IPS-18a (cell line): ENCODE measurements around the gene CLN6.
A peak's percentile ranks its signal among the peaks of the same experiment; 100 is the strongest.
"Not testable (repeated sequence)": the region's sequence is repeated elsewhere in the genome, so short reads cannot be mapped to it uniquely, and the experiment has no call there.

Experiments
- H3K27ac ChIP-seq: one replicate; pipeline ENCODE4 v1.5.1; 2013; ENCODE audit warnings: low read length
- H3K27me3 ChIP-seq: one replicate; pipeline ENCODE4 v1.6.1; 2013; ENCODE audit warnings: mild to moderate bottlenecking, low read length; ENCODE audit not compliant: control insufficient read depth, insufficient read depth
- H3K36me3 ChIP-seq: one replicate; pipeline ENCODE4 v1.6.1; 2013; ENCODE audit warnings: low read depth, low read length; ENCODE audit not compliant: control insufficient read depth
- H3K4me1 ChIP-seq: one replicate; pipeline ENCODE4 v1.6.1; 2013; ENCODE audit warnings: low read depth, low read length; ENCODE audit not compliant: control insufficient read depth
- H3K4me3 ChIP-seq: one replicate; pipeline ENCODE4 v1.5.1; 2013; ENCODE audit warnings: low read length
- H3K9ac ChIP-seq: one replicate; pipeline ENCODE4 v1.6.1; 2013; ENCODE audit warnings: mild to moderate bottlenecking, low read length, moderate library complexity
- H3K9me3 ChIP-seq: one replicate; pipeline ENCODE4 v1.6.1; 2013; ENCODE audit warnings: low read depth, low read length; ENCODE audit not compliant: control insufficient read depth

CLN6 gene

GRCh38 chr15:68249058-68249713 is 19.7 kb upstream of the CLN6 start:
- no peaks in the 10 kb centered on the region for H3K36me3 ChIP-seq
- no peak overlapping the region for H3K9ac ChIP-seq
- H3K9me3 ChIP-seq: no peaks in the 10 kb centered on the region
- H3K4me1 ChIP-seq: no peaks in the 10 kb centered on the region
- no peak overlapping the region for H3K27ac ChIP-seq
- H3K4me3 ChIP-seq: no peak overlapping the region
- H3K27me3 ChIP-seq: no peaks in the 10 kb centered on the region

- Histone ChIP-seq H3K27ac (no peak overlapping the region), H3K4me1 (no peaks in the 10 kb centered on the region), H3K9ac (no peak overlapping the region), H3K4me3 (no peak overlapping the region), H3K9me3 (no peaks in the 10 kb centered on the region), H3K27me3 (no peaks in the 10 kb centered on the region), H3K36me3 (no peaks in the 10 kb centered on the region)
These were observed 14.7 kb upstream of the CLN6 start for GRCh38 chr15:68244235-68244634.

- Histone ChIP-seq H3K4me1 (no peaks in the 10 kb centered on the region), H3K9ac (no peak overlapping the region), H3K27ac (no peak overlapping the region), H3K36me3 (no peaks in the 10 kb centered on the region), H3K4me3 (no peak overlapping the region), H3K27me3 (no peaks in the 10 kb centered on the region), H3K9me3 (no peaks in the 10 kb centered on the region)
These were observed 11.8 kb upstream of the CLN6 start for GRCh38 chr15:68241088-68241935.

- Histone ChIP-seq H3K4me3 (no peak overlapping the region), H3K27ac (no peak overlapping the region)
These were observed 9.5 kb upstream of the CLN6 start for GRCh38 chr15:68239025-68239424.

GRCh38 chr15:68235022-68235421 is 5.5 kb upstream of the CLN6 start:
- no peak overlapping the region for H3K27ac ChIP-seq
- no peak overlapping the region for H3K9ac ChIP-seq
- H3K9me3 ChIP-seq: no peaks in the 10 kb centered on the region
- no peak overlapping the region for H3K4me3 ChIP-seq
- no peaks in the 10 kb centered on the region for H3K36me3 ChIP-seq
- peaks cover 4% of the 10 kb centered on the region for H3K4me1 ChIP-seq
- H3K27me3 ChIP-seq: peaks cover 6% of the 10 kb centered on the region

More at GRCh38 chr15:68239025-68239424, 9.5 kb upstream of the CLN6 start:
- no peaks in the 10 kb centered on the region for H3K9me3 ChIP-seq
- H3K4me1 ChIP-seq: no peaks in the 10 kb centered on the region
- H3K36me3 ChIP-seq: no peaks in the 10 kb centered on the region
- no peaks in the 10 kb centered on the region for H3K27me3 ChIP-seq
- H3K9ac ChIP-seq: no peak overlapping the region

GRCh38 chr15:68234520-68234919 is 5.0 kb upstream of the CLN6 start:
- not testable (repeated sequence) for H3K27ac ChIP-seq

DNA sequence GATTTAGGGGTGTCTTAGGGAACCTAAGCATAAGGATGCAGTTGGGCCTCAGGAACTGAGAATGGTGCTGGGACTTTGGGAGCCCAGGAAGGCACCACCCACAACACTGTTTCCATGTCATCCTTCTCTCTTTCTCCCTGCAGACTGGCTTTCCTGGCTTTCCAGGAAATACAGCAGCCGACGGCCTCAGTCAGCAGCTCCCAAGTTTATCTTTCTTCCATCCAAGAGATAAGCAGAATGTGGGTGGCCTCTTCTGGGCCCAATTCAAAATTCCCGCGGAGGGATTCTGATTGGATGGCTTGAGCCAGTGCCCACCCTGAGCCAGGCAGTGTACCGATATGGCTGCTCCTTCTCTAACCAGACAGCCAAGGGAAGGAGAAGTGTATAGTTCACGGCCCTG is 4.5 kb upstream of the CLN6 start:
- Histone ChIP-seq H3K4me3 (no peak overlapping the region), H3K27ac (no peak overlapping the region), H3K9me3 (no peaks in the 10 kb centered on the region), H3K27me3 (peaks cover 6% of the 10 kb centered on the region), H3K4me1 (peaks cover 4% of the 10 kb centered on the region), H3K9ac (no peak overlapping the region), H3K36me3 (no peaks in the 10 kb centered on the region)

More at GRCh38 chr15:68234520-68234919, 5.0 kb upstream of the CLN6 start:
- not testable (repeated sequence) for H3K9ac ChIP-seq, H3K27me3 ChIP-seq, H3K4me1 ChIP-seq, H3K4me3 ChIP-seq, H3K9me3 ChIP-seq, H3K36me3 ChIP-seq

- H3K9ac ChIP-seq: no peak overlapping the region
- no peak overlapping the region for H3K27ac ChIP-seq
- no peaks in the 10 kb centered on the region for H3K36me3 ChIP-seq
- H3K4me1 ChIP-seq: peaks cover 11% of the 10 kb centered on the region
- H3K4me3 ChIP-seq: no peak overlapping the region
- no peaks in the 10 kb centered on the region for H3K9me3 ChIP-seq
- H3K27me3 ChIP-seq: peaks cover 6% of the 10 kb centered on the region
These were observed 3.4 kb upstream of the CLN6 start for GRCh38 chr15:68232937-68233336.

GRCh38 chr15:68232449-68232848 is 2.9 kb upstream of the CLN6 start:
- Histone ChIP-seq H3K27ac (no peak overlapping the region), H3K36me3 (no peaks in the 10 kb centered on the region), H3K4me1 (peaks cover 13% of the 10 kb centered on the region), H3K9me3 (no peaks in the 10 kb centered on the region), H3K4me3 (no peak overlapping the region), H3K9ac (no peak overlapping the region), H3K27me3 (peaks cover 6% of the 10 kb centered on the region)

DNA sequence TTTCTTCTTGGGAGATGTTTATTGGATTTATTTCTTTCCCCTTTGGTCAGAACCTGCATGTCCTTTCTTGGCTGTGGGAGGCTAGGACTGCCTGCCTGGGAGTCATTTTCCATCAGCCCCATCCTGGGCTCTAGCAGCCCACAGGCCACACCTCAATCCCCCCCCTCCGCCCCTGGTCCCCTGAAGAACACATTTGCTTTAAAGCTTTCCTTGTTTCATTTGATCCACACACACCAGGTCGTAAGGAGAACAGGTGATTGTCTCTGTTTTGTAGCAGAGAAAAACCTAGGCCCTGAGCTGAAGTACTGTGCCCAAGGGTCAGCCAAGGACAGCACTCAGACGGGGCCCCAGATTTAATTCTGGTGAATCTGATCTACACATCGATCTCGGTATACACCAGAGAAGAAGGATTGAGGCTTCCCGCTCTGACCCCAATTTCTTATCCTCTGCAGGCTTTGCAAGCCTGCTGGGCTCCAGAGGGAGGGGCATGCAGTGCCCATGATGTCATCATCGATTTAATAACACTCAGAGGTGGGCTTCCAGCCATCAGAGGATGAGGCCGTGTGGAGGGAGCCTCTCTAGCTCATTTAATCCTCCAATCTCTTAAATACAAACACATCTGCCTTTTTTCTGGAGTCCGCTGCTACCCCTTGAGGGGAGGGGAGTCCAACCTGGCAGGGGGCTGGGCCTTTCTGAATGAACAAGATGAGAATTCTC is 1.7 kb upstream of the CLN6 start:
- Histone ChIP-seq H3K36me3 (no peaks in the 10 kb centered on the region), H3K27me3 (peaks cover 6% of the 10 kb centered on the region), H3K4me1 (peaks cover 13% of the 10 kb centered on the region), H3K9me3 (no peaks in the 10 kb centered on the region), H3K4me3 (no peak overlapping the region), H3K27ac (no peak overlapping the region), H3K9ac (no peak overlapping the region)

DNA sequence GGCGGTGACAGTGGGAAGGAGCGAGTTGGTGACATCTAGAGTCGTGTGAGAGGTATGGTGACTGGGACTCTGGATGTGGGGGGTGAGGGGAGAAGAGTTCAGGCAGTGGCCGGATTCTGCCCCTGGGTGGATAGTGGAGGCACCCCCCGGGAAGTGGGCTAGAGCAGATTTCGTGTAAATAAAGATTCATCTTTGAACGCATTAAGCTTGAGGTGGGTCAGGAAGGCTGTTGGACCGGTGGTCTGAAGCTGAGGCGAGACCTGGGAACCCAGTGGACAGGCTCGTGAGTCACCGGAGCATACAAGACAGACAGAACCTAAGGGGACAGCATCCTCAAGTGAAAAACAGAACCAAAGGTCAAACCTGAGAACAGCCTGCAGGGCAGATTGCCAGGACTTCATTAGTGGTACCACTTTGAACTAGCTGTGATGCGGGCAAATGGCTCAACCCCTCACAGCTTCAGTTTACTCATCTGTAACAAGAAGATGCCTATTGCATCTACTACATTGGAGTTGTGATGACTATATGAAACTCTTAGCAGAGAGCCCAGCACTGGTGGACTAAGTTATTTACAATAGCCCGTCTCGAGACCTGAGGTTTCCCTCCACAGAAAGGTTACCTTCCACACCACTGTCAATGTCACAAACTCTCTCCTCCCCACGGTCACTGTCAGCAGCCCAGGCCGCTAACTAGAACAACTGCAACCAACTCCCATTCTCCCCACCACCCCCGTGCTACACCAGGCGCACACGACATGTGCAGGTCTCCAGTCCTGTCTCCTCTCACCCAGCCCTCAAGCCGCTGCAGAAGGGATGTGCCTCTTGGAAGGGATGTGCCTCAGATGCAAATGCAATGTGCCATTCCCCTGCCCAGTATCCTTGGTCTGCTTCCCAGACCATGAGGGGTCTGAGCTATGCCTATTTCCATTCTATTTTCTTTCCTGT is 901 bp upstream of the CLN6 start:
- H3K9me3 ChIP-seq: no peaks in the 10 kb centered on the region
- H3K27ac ChIP-seq: no peak overlapping the region
- no peaks in the 10 kb centered on the region for H3K36me3 ChIP-seq
- peaks cover 13% of the 10 kb centered on the region for H3K4me1 ChIP-seq
- H3K27me3 ChIP-seq: peaks cover 6% of the 10 kb centered on the region
- peak overlapping the region; percentile 81 for H3K4me3 ChIP-seq
- peak overlapping the region; percentile 89 for H3K9ac ChIP-seq
